HG02678 (cell line): Measurements from ENCODE around the gene SNRNP48.

Experiments used
- ATAC-seq: cut with Tn5 transposase; IDR thresholded peaks from one replicate; pipeline ENCODE4 v1.9.1; 2021; ENCODE audit warnings: mild to moderate bottlenecking, moderate library complexity; ENCODE audit not compliant: unreplicated experiment

SNRNP48 gene

GRCh38 chr6:7640016-7640415 lies 50.0 kb downstream of the SNRNP48 start:
- ATAC-seq: no peak

GRCh38 chr6:7640607-7641577 lies 50.9 kb downstream of the SNRNP48 start:
- ATAC-seq: no peak

GRCh38 chr6:7642791-7643190 lies 52.8 kb downstream of the SNRNP48 start:
- ATAC-seq: no peak

GRCh38 chr6:7644417-7644816 lies 54.4 kb downstream of the SNRNP48 start:
- no peak for ATAC-seq

DNA sequence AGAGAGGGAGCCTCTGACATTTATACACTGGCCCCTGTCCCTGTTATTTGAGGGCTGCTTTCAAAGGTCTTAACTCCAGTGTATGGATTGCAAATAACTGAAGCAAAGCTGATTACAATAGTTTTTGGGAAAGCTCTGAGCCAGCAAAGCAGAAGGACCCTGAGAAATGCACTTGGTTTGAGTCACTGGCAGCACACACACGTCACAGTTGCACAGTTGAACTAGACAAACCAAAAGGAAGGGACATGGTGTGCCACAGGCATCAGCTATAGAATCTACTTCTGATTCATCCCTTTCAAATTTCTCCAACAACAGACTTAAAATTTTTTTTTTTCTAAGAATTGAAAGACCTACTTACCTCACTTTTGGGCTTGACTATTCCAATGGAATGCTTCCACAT lies 56.4 kb downstream of the SNRNP48 start:
- no peak for ATAC-seq

DNA sequence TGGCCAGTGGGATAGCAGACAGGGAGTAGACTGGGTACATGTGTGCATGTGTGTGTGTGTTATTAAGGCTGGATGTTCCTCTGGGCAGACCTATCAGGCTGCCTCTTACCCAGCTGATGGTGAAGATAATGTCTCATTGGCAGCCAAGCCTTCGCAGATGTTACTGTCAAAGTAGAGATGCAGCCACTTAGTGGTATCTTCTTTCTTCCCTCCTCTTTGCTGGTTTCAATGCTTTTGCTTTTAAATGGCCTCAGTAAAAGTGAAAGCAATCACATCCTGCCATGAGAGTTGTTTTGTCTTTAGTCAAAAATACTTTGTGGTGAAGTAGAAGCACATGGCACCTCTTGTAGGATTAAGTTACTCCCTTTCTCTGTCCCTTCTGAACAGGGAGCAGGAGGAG lies 57.5 kb downstream of the SNRNP48 start:
- ATAC-seq: peak; percentile 69

DNA sequence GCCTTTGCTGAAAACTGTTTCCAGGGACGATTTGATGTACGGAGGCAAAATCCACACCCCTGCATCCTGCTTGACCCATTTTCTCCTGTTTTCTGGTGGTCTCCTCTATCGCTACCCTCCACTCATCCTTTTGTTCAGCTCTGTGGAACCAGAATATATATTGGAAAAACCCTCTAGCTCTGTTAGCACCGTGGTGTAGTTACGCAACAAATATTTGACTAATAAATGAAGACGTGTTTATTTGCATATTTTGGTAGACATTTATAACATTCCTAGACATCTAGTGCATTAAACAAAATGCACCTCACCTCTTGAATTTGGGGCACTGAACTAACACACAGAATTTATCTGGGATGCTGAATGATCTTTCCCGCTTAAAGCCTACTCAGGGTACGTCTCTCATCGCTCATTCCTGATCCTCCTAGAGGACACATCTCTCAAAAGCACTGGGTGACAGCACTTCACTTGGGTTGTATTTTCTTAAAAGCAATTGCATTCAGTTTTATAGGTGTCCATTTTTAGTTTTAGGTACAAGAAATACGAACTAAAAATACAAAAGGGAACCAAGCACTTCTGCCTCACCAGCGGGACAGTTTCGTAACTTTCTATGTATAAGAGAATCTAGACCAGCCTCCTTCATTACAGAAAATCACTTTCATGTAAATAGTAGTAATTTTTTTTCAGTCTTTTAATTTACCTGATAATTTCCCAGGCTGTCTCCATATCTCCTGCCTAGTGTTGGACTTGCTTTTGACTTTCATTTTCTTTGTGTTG lies 59.2 kb downstream of the SNRNP48 start:
- ATAC-seq: no peak

DNA sequence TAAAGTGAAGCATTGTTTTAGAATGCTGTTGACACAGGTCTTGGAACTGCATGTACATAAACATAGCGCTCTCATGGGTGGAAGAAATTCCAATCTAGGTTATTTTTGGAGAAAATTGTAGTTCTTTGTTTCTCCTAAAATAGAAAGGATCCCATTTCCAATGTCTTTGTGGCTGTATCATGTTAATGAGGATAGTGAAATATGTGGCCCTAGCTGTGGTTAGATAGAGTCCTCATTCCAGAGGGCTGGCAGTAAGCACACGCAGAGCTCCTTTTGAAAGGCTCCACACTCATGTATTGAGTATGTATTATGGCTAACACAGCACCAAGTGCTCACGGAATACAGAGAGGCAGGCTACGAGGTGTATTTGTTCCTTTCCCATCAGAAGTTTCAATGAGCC lies 60.9 kb downstream of the SNRNP48 start:
- ATAC-seq: no peak

DNA sequence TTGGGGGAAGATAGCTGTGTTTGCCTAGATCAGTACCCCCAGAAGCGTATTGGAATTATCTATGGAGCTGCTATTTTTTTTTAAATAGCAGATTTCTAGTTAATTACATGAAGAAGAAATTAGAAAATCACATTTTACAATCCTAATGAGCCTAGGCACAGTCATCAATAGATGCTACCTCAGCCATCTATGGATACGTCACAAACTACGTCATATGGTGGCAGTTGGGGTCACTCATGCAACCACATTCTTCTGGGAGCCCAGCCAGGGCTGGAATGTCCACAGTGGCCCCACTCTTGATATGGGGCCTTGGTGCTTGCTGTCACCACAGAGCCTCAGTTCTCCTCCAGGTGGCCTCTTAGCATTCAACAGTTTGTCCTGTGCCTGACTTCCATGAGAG lies 63.0 kb downstream of the SNRNP48 start:
- ATAC-seq: no peak

GRCh38 chr6:7656355-7656754 lies 66.4 kb downstream of the SNRNP48 start:
- no peak for ATAC-seq

- ATAC-seq: no peak
Measured at GRCh38 chr6:7658543-7658942, 68.5 kb downstream of the SNRNP48 start.

GRCh38 chr6:7661364-7661763 lies 71.4 kb downstream of the SNRNP48 start:
- no peak for ATAC-seq
